Tibial nerve (tissue), 4 donors: ENCODE results near the gene CCDC88B. TPM values are rescaled to one million over a fixed set of nuclear protein-coding genes. Genes with fewer than 3 reads are reported as not detected.

Source experiments
- DNase-seq, 2 donors: peaks; one replicate each; pipeline ENCODE4 v3.0.0-alpha.2; 2019; ENCODE audit warnings: low spot score in 2 of 2
- H3K27ac ChIP-seq, 4 donors: fragments of 200-600 bp; sonication (generic) in 3 of 4; one replicate each; pipeline ENCODE4 v1.5.1; 2017 to 2019; ENCODE audit warnings: mild to moderate bottlenecking in 1 of 4
- H3K27me3 ChIP-seq, 2 donors: fragments of 200-600 bp; sonication (generic) in 1 of 2; one replicate each; pipeline versions ENCODE4 v1.5.1 to v1.6.0; 2017 to 2019
- H3K36me3 ChIP-seq, 3 donors: fragments of 200-600 bp; sonication (generic); one replicate each; pipeline ENCODE4 v1.5.1; 2018 to 2019
- H3K4me1 ChIP-seq, 4 donors: fragments of 200-600 bp; sonication (generic) in 3 of 4; one replicate each; pipeline ENCODE4 v1.5.1; 2017 to 2019
- H3K4me3 ChIP-seq, 4 donors: fragments of 200-600 bp; sonication (generic) in 3 of 4; one replicate each; pipeline ENCODE4 v1.5.1; 2017 to 2019; ENCODE audit warnings: mild to moderate bottlenecking in 1 of 4, moderate library complexity in 1 of 4
- H3K9me3 ChIP-seq, 4 donors: fragments of 200-600 bp; sonication (generic) in 3 of 4; one replicate each; pipeline ENCODE4 v1.5.1; 2017 to 2019
- EP300 ChIP-seq, 2 donors: sonication (generic); formaldehyde crosslinking; IDR thresholded peaks; one replicate each; pipeline ENCODE4 v1.6.1; 2017; ENCODE audit warnings: antibody characterized with exemption in 2 of 2, mild to moderate bottlenecking in 1 of 2
- POLR2A ChIP-seq, 2 donors: fragments of 450-650 bp; IDR thresholded peaks; one replicate each; pipeline ENCODE4 v1.6.1; 2017; ENCODE audit warnings: antibody characterized with exemption in 2 of 2, mild to moderate bottlenecking in 2 of 2, moderate library complexity in 2 of 2
- WGBS, 2 donors: methylation state at CpG; one replicate each; pipeline ENCODE4 v1.1.5; 2018; 5-methylcytosine and 5-hydroxymethylcytosine counted together
- small RNA-seq: library from RNA; depleted of rRNA; stranded (forward); fragments of <200 nt; gene quantifications from one replicate; pipeline ENCODE3, GENCODE V24; 2016
- total RNA-seq, 4 donors: library from RNA; depleted of rRNA; stranded (reverse); fragments of >200 nt; gene quantifications; one replicate each; pipeline ENCODE4 v1.1.0, GENCODE V29; 2016
- TF ChIP-seq, protein P1 (sequence below), 5 experiments: fragments of 200-600 bp in 3 of 5; fragments of 450-650 bp in 2 of 5; sonication (generic) in 3 of 5; IDR thresholded peaks; one replicate each; pipeline ENCODE4 v1.5.1; 2016 to 2019; ENCODE audit warnings: antibody characterized with exemption in 5 of 5, mild to moderate bottlenecking in 3 of 5, moderate library complexity in 2 of 5

CCDC88B gene
- total RNA-seq, 4 donors from 2014 or later: 6.9 to 48.0 (median 14.4) TPM

DNA sequence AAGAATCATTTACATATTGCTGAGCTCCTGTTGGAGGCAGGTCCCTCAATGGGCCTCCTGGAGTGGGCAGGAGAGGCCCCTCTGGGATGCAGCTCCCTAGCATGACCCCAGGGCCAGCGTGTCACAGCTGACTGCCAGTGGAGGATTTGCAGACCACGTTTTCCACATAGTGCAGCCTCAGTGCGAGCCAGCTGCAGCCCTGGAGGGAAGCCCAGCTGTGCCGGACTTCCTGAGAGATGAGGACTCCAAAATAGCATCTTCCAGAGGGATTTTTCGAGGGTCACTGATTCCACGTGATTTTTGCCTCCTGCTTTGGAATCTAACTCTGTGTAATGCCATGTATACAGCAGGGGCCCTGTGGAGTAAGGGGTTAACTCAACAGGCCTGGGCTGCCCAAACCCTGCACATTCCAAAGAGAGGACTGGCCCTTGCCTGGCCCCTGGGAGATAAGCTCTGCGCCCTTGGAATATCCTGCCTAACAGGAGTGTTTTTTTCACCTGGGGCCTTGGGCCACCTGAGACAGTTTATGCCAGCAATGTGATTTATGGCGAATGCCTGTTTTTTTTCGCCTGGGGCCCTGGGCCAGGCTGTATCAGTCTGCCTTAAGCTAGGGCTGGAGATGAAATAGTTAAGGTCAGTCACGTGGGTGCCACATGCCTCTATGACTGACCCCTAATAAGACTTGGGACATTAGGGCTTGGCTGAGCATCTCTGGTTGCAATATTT, 66.4 kb downstream of the CCDC88B start:
- Histone ChIP-seq H3K27me3 (no peaks in the 10 kb centered on the region), H3K4me3 (no peak overlapping the region), H3K36me3 (no peaks in the 10 kb centered on the region), H3K27ac (no peak overlapping the region), H3K4me1 (no peaks in the 10 kb centered on the region), H3K9me3 (peaks cover 0 to 12% (median 0%) of the 10 kb centered on the region in 4 donors)
- WGBS, 2 donors: 26 to 28% methylated on average over 10 of the region's 10 CpGs
- no peak for DNase-seq
- TF ChIP-seq, protein P1, sequence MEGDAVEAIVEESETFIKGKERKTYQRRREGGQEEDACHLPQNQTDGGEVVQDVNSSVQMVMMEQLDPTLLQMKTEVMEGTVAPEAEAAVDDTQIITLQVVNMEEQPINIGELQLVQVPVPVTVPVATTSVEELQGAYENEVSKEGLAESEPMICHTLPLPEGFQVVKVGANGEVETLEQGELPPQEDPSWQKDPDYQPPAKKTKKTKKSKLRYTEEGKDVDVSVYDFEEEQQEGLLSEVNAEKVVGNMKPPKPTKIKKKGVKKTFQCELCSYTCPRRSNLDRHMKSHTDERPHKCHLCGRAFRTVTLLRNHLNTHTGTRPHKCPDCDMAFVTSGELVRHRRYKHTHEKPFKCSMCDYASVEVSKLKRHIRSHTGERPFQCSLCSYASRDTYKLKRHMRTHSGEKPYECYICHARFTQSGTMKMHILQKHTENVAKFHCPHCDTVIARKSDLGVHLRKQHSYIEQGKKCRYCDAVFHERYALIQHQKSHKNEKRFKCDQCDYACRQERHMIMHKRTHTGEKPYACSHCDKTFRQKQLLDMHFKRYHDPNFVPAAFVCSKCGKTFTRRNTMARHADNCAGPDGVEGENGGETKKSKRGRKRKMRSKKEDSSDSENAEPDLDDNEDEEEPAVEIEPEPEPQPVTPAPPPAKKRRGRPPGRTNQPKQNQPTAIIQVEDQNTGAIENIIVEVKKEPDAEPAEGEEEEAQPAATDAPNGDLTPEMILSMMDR (IDR thresholded peaks at IDR 0.05): no peak
- TF ChIP-seq EP300 (IDR thresholded peaks at IDR 0.05): no peak
- no peak for TF ChIP-seq POLR2A (IDR thresholded peaks at IDR 0.05)

Small RNA genes within 50 kb of the gene (small RNA-seq; reads per million reads assigned to genes)
- gene MIR1237 (0.38 reads per million), gene MIR7155 (not detected), gene RF00019 (not detected)

Other genes starting within 250 kb of the CCDC88B start
- gene MACROD1, start 174.1 kb upstream of the CCDC88B start, total RNA-seq: 10 to 100 TPM; 30.6 to 45.0 (median 35.0) TPM
- 100 to 1,000 TPM in 1 of 4 donors, 10 to 100 TPM in 3; 53.3 to 109 (median 79.8) TPM for gene STIP1, start 154.0 kb upstream of the CCDC88B start, total RNA-seq
- 10 to 100 TPM; 17.2 to 83.1 (median 29.6) TPM for gene FERMT3, start 133.5 kb upstream of the CCDC88B start, total RNA-seq
- gene TRPT1, start 114.0 kb upstream of the CCDC88B start, total RNA-seq: 10 to 100 TPM; 64.9 to 74.7 (median 68.7) TPM
- gene NUDT22, start 113.9 kb upstream of the CCDC88B start, total RNA-seq: 10 to 100 TPM; 33.0 to 83.7 (median 60.2) TPM
- 10 to 100 TPM; 20.1 to 42.0 (median 25.8) TPM for gene DNAJC4, start 109.7 kb upstream of the CCDC88B start, total RNA-seq
- gene VEGFB, start 105.6 kb upstream of the CCDC88B start, total RNA-seq: 100 to 1,000 TPM in 2 of 4 donors, 10 to 100 TPM in 2; 84.3 to 129 (median 109) TPM
- gene FKBP2, start 99.1 kb upstream of the CCDC88B start, total RNA-seq: 100 to 1,000 TPM in 1 of 4 donors, 10 to 100 TPM in 3; 38.2 to 101 (median 57.8) TPM
- 100 to 1,000 TPM in 1 of 4 donors, 10 to 100 TPM in 3; 79.7 to 187 (median 91.4) TPM for gene PPP1R14B, start 93.3 kb upstream of the CCDC88B start, total RNA-seq
- 10 to 100 TPM; 18.0 to 44.4 (median 27.1) TPM for gene PLCB3, start 88.7 kb upstream of the CCDC88B start, total RNA-seq
- gene BAD, start 55.5 kb upstream of the CCDC88B start, total RNA-seq: 100 to 1,000 TPM; 110 to 143 (median 124) TPM
- gene GPR137, start 54.4 kb upstream of the CCDC88B start, total RNA-seq: 10 to 100 TPM; 12.5 to 25.7 (median 20.0) TPM
- gene KCNK4, start 48.9 kb upstream of the CCDC88B start, total RNA-seq: 1 to 10 TPM in 1 of 4 donors, not detected in 3; 1.2 TPM
- not detected for gene CATSPERZ, start 39.8 kb upstream of the CCDC88B start, total RNA-seq
- gene ESRRA, start 34.7 kb upstream of the CCDC88B start, total RNA-seq: 10 to 100 TPM; 26.0 to 39.3 (median 28.7) TPM
- 100 to 1,000 TPM; 290 to 381 (median 327) TPM for gene TRMT112, start 22.6 kb upstream of the CCDC88B start, total RNA-seq
- gene PRDX5, start 22.1 kb upstream of the CCDC88B start, total RNA-seq: 100 to 1,000 TPM; 142 to 246 (median 204) TPM
- gene RPS6KA4, start 19.0 kb downstream of the CCDC88B start, total RNA-seq: 10 to 100 TPM; 23.7 to 34.3 (median 26.2) TPM
- gene SLC22A11, start 215.7 kb downstream of the CCDC88B start, total RNA-seq: not detected